Measurements from ENCODE around the gene AAMDC. TPM values are rescaled to one million over a fixed set of nuclear protein-coding genes. Genes with fewer than 3 reads are reported as not detected.

Gene AAMDC
- total and polyA plus RNA-seq, 2 donors (not counting 1 experiment from before 2014, with no cell fraction given): 1.9 to 7.5 TPM

- DNase-seq: no peak
- TF ChIP-seq CTCF (IDR thresholded peaks at IDR 0.05) (no peak), EZH2 (IDR thresholded peaks at IDR 0.05; ENCODE audit: borderline replicate concordance, insufficient read depth, low read depth, low read length, poor library complexity, severe bottlenecking) (no peak)
- Histone ChIP-seq H3K4me1 (ENCODE audit: control insufficient read depth in 2 of 2, insufficient read depth in 2 of 2, low read length in 2 of 2) (peaks cover 0 to 6% of the 10 kb centered on the region in 2 donors), H3K27ac (ENCODE audit: low read length in 2 of 2) (no peak overlapping the region), H3K9ac (ENCODE audit: low read length) (no peak overlapping the region), H2AFZ (ENCODE audit: insufficient read depth, low read depth, low read length, poor library complexity, severe bottlenecking) (no peak overlapping the region), H3K4me2 (replicated peaks; ENCODE audit: low read depth, low read length, poor library complexity, severe bottlenecking) (no peak overlapping the region), H3K36me3 (replicated peaks in 1 of 2; ENCODE audit: control extremely low read depth in 1 of 2, control insufficient read depth in 1 of 2, extremely low read depth in 1 of 2, insufficient read depth in 2 of 2, low read length in 1 of 2) (peaks cover 2% of the 10 kb centered on the region in 2 experiments), H3K27me3 (replicated peaks in 1 of 4; ENCODE audit: control extremely low read depth in 1 of 4, control insufficient read depth in 3 of 4, insufficient read depth in 4 of 4, low read length in 3 of 4) (no peaks in the 10 kb centered on the region), H3K79me2 (ENCODE audit: control insufficient read depth, insufficient read depth, low read length) (peaks cover 99% of the 10 kb centered on the region), H3K4me3 (ENCODE audit: control extremely low read depth in 1 of 5, extremely low read depth in 1 of 5, insufficient read depth in 1 of 5, low read depth in 2 of 5, low read length in 4 of 5) (no peak overlapping the region), H4K20me1 (ENCODE audit: control insufficient read depth, insufficient read depth, low read length, poor library complexity, severe bottlenecking) (peaks cover 82% of the 10 kb centered on the region), H3K9me3 (ENCODE audit: control extremely low read depth in 1 of 3, control insufficient read depth in 2 of 3, insufficient read depth in 1 of 3, low read length in 2 of 3) (peaks cover 0 to 16% (median 3%) of the 10 kb centered on the region in 3 donors)
- ChIA-PET CTCF (no interaction called here), POLR2A (no interaction called here)
- no peak overlapping the region for H3K27ac Mint-ChIP-seq
- no peaks in the 10 kb centered on the region for H3K27me3 Mint-ChIP-seq
- no peaks in the 10 kb centered on the region for H3K9me3 Mint-ChIP-seq (ENCODE audit: insufficient read depth)
- peaks cover 71% of the 10 kb centered on the region for H3K4me1 Mint-ChIP-seq
- no peak overlapping the region for H3K4me3 Mint-ChIP-seq
- intact Hi-C loops (cut with micrococcal nuclease): no loop called here
- no peak for ATAC-seq (ENCODE audit: low read depth)
- WGBS (ENCODE audit: insufficient coverage): 100% methylated on average over 5 of the region's 5 CpGs
Observed at GRCh38 chr11:77789731-77790476, 31.0 kb upstream of the AAMDC start.

DNA sequence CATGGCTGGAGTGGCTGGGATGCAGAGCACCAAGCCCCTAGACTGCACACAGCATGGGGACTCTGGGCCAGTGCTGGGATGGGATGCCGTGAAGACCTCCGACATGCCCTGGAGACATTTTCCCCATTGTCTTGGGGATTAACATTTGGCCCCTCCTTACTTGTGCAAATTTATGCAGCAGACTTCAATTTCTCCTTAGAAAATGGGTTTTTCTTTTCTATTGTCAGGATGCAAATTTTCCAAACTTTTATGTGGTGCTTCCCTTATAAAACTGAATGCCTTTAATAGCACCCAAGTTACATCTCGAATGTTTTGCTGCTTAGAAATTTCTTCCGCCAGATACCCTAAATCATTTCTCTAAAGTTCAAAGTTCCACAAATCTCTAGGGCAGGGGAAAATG is 29.6 kb upstream of the AAMDC start:
- H3K27ac Mint-ChIP-seq: no peak overlapping the region

More for the DNA sequence above, 29.6 kb upstream of the AAMDC start:
- intact Hi-C loops (cut with micrococcal nuclease): no loop called here
- no peaks in the 10 kb centered on the region for H3K27me3 Mint-ChIP-seq
- no peak for TF ChIP-seq CTCF (IDR thresholded peaks at IDR 0.05)
- TF ChIP-seq EZH2 (IDR thresholded peaks at IDR 0.05; ENCODE audit: borderline replicate concordance, insufficient read depth, low read depth, low read length, poor library complexity, severe bottlenecking): no peak
- Histone ChIP-seq H3K27me3 (replicated peaks in 1 of 4; ENCODE audit: control extremely low read depth in 1 of 4, control insufficient read depth in 3 of 4, insufficient read depth in 4 of 4, low read length in 3 of 4) (no peaks in the 10 kb centered on the region), H3K9me3 (ENCODE audit: control extremely low read depth in 1 of 3, control insufficient read depth in 2 of 3, insufficient read depth in 1 of 3, low read length in 2 of 3) (peaks cover 0 to 16% (median 3%) of the 10 kb centered on the region in 3 donors), H2AFZ (ENCODE audit: insufficient read depth, low read depth, low read length, poor library complexity, severe bottlenecking) (no peak overlapping the region), H3K79me2 (ENCODE audit: control insufficient read depth, insufficient read depth, low read length) (peaks cover 100% of the 10 kb centered on the region), H3K36me3 (replicated peaks in 1 of 2; ENCODE audit: control extremely low read depth in 1 of 2, control insufficient read depth in 1 of 2, extremely low read depth in 1 of 2, insufficient read depth in 2 of 2, low read length in 1 of 2) (peaks cover 2% of the 10 kb centered on the region in 2 experiments), H3K4me2 (replicated peaks; ENCODE audit: low read depth, low read length, poor library complexity, severe bottlenecking) (no peak overlapping the region), H3K4me3 (ENCODE audit: control extremely low read depth in 1 of 5, extremely low read depth in 1 of 5, insufficient read depth in 1 of 5, low read depth in 2 of 5, low read length in 4 of 5) (no peak overlapping the region), H3K27ac (ENCODE audit: low read length in 2 of 2) (no peak overlapping the region), H3K9ac (ENCODE audit: low read length) (no peak overlapping the region), H3K4me1 (ENCODE audit: control insufficient read depth in 2 of 2, insufficient read depth in 2 of 2, low read length in 2 of 2) (peaks cover 0 to 12% of the 10 kb centered on the region in 2 donors), H4K20me1 (ENCODE audit: control insufficient read depth, insufficient read depth, low read length, poor library complexity, severe bottlenecking) (peaks cover 89% of the 10 kb centered on the region)
- POLR2A ChIA-PET: no interaction called here
- peaks cover 80% of the 10 kb centered on the region for H3K4me1 Mint-ChIP-seq
- H3K9me3 Mint-ChIP-seq (ENCODE audit: insufficient read depth): no peaks in the 10 kb centered on the region
- CTCF ChIA-PET: no interaction called here
- DNase-seq (no peak), ATAC-seq (ENCODE audit: low read depth) (no peak)
- H3K4me3 Mint-ChIP-seq: no peak overlapping the region
- WGBS (ENCODE audit: insufficient coverage): 100% methylated on average over 4 of the region's 4 CpGs
